ENCODE data around the gene ANKS1B.

DNA sequence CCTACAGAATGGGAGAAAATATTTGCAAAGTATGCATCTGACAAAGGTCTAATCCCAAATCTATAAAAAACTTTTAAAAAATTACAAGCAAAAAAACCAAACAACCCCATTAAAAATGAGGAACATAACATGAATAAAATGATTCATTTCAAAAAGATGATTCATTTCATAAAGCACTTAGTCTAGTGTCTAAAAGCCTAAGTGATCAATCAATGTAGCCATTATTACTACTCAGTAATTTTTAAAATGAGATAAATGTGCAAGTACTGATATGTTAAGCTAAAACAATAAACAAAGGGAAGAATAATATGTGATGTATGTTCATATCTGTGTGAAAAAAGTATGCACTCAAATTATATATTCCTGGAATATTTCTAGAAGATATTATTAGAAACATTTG lies 456.3 kb downstream of the ANKS1B start:
- TF ChIP-seq, protein P1, sequence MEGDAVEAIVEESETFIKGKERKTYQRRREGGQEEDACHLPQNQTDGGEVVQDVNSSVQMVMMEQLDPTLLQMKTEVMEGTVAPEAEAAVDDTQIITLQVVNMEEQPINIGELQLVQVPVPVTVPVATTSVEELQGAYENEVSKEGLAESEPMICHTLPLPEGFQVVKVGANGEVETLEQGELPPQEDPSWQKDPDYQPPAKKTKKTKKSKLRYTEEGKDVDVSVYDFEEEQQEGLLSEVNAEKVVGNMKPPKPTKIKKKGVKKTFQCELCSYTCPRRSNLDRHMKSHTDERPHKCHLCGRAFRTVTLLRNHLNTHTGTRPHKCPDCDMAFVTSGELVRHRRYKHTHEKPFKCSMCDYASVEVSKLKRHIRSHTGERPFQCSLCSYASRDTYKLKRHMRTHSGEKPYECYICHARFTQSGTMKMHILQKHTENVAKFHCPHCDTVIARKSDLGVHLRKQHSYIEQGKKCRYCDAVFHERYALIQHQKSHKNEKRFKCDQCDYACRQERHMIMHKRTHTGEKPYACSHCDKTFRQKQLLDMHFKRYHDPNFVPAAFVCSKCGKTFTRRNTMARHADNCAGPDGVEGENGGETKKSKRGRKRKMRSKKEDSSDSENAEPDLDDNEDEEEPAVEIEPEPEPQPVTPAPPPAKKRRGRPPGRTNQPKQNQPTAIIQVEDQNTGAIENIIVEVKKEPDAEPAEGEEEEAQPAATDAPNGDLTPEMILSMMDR (IDR thresholded peaks at IDR 0.05): no peak
- TF ChIP-seq, protein P2, sequence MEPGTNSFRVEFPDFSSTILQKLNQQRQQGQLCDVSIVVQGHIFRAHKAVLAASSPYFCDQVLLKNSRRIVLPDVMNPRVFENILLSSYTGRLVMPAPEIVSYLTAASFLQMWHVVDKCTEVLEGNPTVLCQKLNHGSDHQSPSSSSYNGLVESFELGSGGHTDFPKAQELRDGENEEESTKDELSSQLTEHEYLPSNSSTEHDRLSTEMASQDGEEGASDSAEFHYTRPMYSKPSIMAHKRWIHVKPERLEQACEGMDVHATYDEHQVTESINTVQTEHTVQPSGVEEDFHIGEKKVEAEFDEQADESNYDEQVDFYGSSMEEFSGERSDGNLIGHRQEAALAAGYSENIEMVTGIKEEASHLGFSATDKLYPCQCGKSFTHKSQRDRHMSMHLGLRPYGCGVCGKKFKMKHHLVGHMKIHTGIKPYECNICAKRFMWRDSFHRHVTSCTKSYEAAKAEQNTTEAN (CRISPR knock-in tag; IDR thresholded peaks at IDR 0.05): no peak
- TF ChIP-seq, protein P3, sequence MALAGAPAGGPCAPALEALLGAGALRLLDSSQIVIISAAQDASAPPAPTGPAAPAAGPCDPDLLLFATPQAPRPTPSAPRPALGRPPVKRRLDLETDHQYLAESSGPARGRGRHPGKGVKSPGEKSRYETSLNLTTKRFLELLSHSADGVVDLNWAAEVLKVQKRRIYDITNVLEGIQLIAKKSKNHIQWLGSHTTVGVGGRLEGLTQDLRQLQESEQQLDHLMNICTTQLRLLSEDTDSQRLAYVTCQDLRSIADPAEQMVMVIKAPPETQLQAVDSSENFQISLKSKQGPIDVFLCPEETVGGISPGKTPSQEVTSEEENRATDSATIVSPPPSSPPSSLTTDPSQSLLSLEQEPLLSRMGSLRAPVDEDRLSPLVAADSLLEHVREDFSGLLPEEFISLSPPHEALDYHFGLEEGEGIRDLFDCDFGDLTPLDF (CRISPR knock-in tag; IDR thresholded peaks at IDR 0.05): no peak
- TF ChIP-seq ZBTB21 (CRISPR knock-in tag; IDR thresholded peaks at IDR 0.05; ENCODE audit: borderline replicate concordance) (no peak), ZNF138 (CRISPR knock-in tag; conservative IDR thresholded peaks at IDR 0.05) (no peak), RORB (CRISPR knock-in tag; IDR thresholded peaks at IDR 0.05) (no peak), NR3C1 (CRISPR knock-in tag; conservative IDR thresholded peaks at IDR 0.05; ENCODE audit: low read depth) (no peak)
- TF ChIP-seq, protein P4, sequence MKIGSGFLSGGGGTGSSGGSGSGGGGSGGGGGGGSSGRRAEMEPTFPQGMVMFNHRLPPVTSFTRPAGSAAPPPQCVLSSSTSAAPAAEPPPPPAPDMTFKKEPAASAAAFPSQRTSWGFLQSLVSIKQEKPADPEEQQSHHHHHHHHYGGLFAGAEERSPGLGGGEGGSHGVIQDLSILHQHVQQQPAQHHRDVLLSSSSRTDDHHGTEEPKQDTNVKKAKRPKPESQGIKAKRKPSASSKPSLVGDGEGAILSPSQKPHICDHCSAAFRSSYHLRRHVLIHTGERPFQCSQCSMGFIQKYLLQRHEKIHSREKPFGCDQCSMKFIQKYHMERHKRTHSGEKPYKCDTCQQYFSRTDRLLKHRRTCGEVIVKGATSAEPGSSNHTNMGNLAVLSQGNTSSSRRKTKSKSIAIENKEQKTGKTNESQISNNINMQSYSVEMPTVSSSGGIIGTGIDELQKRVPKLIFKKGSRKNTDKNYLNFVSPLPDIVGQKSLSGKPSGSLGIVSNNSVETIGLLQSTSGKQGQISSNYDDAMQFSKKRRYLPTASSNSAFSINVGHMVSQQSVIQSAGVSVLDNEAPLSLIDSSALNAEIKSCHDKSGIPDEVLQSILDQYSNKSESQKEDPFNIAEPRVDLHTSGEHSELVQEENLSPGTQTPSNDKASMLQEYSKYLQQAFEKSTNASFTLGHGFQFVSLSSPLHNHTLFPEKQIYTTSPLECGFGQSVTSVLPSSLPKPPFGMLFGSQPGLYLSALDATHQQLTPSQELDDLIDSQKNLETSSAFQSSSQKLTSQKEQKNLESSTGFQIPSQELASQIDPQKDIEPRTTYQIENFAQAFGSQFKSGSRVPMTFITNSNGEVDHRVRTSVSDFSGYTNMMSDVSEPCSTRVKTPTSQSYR (CRISPR knock-in tag; IDR thresholded peaks at IDR 0.05): no peak
